Left forelimb (tissue), 1 donor: ENCODE measurements around the gene MAX.
A peak's percentile ranks its signal among the peaks of the same experiment; 100 is the strongest.

ENCODE experiments used
- DNase-seq: peaks from one replicate; pipeline ENCODE4 v3.0.0-alpha.2; 2018; ENCODE audit warnings: low spot score

MAX gene

GRCh38 chr14:65102441-65103149, at the start of gene MAX:
Gene MAX (minus strand): TSS chr14:65102517. CDS start chr14:65102339, 178 bp downstream.
- peak; percentile 97 for DNase-seq

GRCh38 chr14:65151609-65151956, 49.3 kb upstream of the MAX start:
- DNase-seq: no peak

GRCh38 chr14:65150898-65151608, 48.7 kb upstream of the MAX start:
- DNase-seq: no peak

GRCh38 chr14:65149116-65149515, 46.8 kb upstream of the MAX start:
- no peak for DNase-seq

GRCh38 chr14:65144170-65144569, 41.9 kb upstream of the MAX start:
- DNase-seq: no peak

- DNase-seq: no peak
Measured at GRCh38 chr14:65142914-65143625, 40.8 kb upstream of the MAX start.

- no peak for DNase-seq
Measured at GRCh38 chr14:65142429-65142828, 40.1 kb upstream of the MAX start.

- no peak for DNase-seq
Measured at GRCh38 chr14:65141523-65141922, 39.2 kb upstream of the MAX start.

- no peak for DNase-seq
Measured at GRCh38 chr14:65137648-65138307, 35.5 kb upstream of the MAX start.

GRCh38 chr14:65134651-65135579, 32.6 kb upstream of the MAX start:
- DNase-seq: no peak

GRCh38 chr14:65132855-65133254, 30.5 kb upstream of the MAX start:
- no peak for DNase-seq

- no peak for DNase-seq
Measured at GRCh38 chr14:65131301-65131701, 29.0 kb upstream of the MAX start.

GRCh38 chr14:65128096-65128495, 25.8 kb upstream of the MAX start:
- no peak for DNase-seq

- DNase-seq: no peak
Measured at GRCh38 chr14:65117769-65118745, 15.7 kb upstream of the MAX start.

GRCh38 chr14:65115615-65116014, 13.3 kb upstream of the MAX start:
- no peak for DNase-seq

GRCh38 chr14:65110525-65110924, 8.2 kb upstream of the MAX start:
- DNase-seq: no peak

GRCh38 chr14:65109357-65109756, 7.0 kb upstream of the MAX start:
- DNase-seq: no peak

GRCh38 chr14:65107200-65107599, 4.9 kb upstream of the MAX start:
- DNase-seq: no peak

- DNase-seq: no peak
Measured at GRCh38 chr14:65106736-65107135, 4.4 kb upstream of the MAX start.

- DNase-seq: no peak
Measured at GRCh38 chr14:65106316-65106715, 4.0 kb upstream of the MAX start.
